H1 (cell line): ENCODE data around the gene LEPR. TPM values are rescaled to one million over a fixed set of nuclear protein-coding genes. Genes with fewer than 3 reads are reported as not detected.

Experiments used
- CTCF ChIA-PET: fragments of 300-600 bp; sonication (Branson Sonifier 250); formaldehyde crosslinking; loops from one replicate; lab custom pipeline; 2021; ENCODE audit not compliant: partially characterized antibody; lab: Charles Lee
- POLR2A ChIA-PET: fragments of 300-600 bp; sonication (Branson Sonifier 250); formaldehyde crosslinking; loops from one replicate; lab custom pipeline; 2021; ENCODE audit warnings: inconsistent platforms; ENCODE audit not compliant: partially characterized antibody; lab: Charles Lee
- DNase-seq, 2 experiments: peaks; one replicate each; pipeline versions ENCODE4 v3.0.0 to v3.0.0-alpha.2; 2010 to 2022; ENCODE audit warnings: low spot score in 2 of 2, low read depth in 1 of 2, mixed read lengths in 1 of 2
- FAIRE-seq: peaks from 2 replicates; lab custom pipeline; 2011; peaks lifted over from hg19 to GRCh38; lab: Jason Lieb, UNC
- H2AFZ ChIP-seq: 2 replicates; pipeline ENCODE4 v1.8.1; 2012; ENCODE audit warnings: low read length, inconsistent platforms
- H2AK5ac ChIP-seq: 2 replicates; pipeline ENCODE4 v1.6.1; 2013; ENCODE audit warnings: low read depth, low read length
- H2BK120ac ChIP-seq: replicated peaks from 2 replicates; pipeline ENCODE3; 2013; ENCODE audit warnings: low read depth, low read length, inconsistent platforms
- H2BK12ac ChIP-seq: 2 replicates; pipeline ENCODE4 v1.6.1; 2013; ENCODE audit warnings: low read depth, low read length
- H2BK15ac ChIP-seq: 2 replicates; pipeline ENCODE4 v1.6.1; 2013; ENCODE audit warnings: low read length
- H2BK20ac ChIP-seq: 2 replicates; pipeline ENCODE4 v1.6.1; 2013; ENCODE audit warnings: low read length
- H2BK5ac ChIP-seq: 2 replicates; pipeline ENCODE4 v1.6.1; 2013; ENCODE audit warnings: low read depth, low read length
- H3K14ac ChIP-seq: 2 replicates; pipeline ENCODE4 v1.6.1; 2013; ENCODE audit warnings: inconsistent platforms; ENCODE audit not compliant: insufficient read length
- H3K18ac ChIP-seq: 2 replicates; pipeline ENCODE4 v1.6.1; 2013; ENCODE audit warnings: low read length; ENCODE audit errors: extremely low read depth
- H3K23ac ChIP-seq: 2 replicates; pipeline ENCODE4 v1.6.1; 2013; ENCODE audit warnings: inconsistent platforms; ENCODE audit not compliant: insufficient read length
- H3K23me2 ChIP-seq: 2 replicates; pipeline ENCODE4 v1.6.1; 2013; ENCODE audit warnings: low read depth, low read length
- H3K27ac ChIP-seq: 2 replicates; pipeline ENCODE4 v1.6.1; 2011; ENCODE audit warnings: low read depth, low read length, inconsistent platforms
- H3K27me3 ChIP-seq, 4 experiments: replicated peaks in 1 of 4; 1 replicate in 1 of 4; 2 replicates in 3 of 4; pipeline versions ENCODE4 v1.6.1 to v1.8.1; 2011 to 2013; ENCODE audit warnings: low read length in 3 of 4, mild to moderate bottlenecking in 3 of 4, inconsistent platforms in 2 of 4, mixed read lengths in 2 of 4, moderate library complexity in 1 of 4; ENCODE audit not compliant: control insufficient read depth in 3 of 4, insufficient read depth in 3 of 4; ENCODE audit errors: extremely low read depth in 1 of 4
- H3K36me3 ChIP-seq, 4 experiments: 2 replicates each; pipeline versions ENCODE4 v1.6.1 to v1.8.1; 2011 to 2013; ENCODE audit warnings: mild to moderate bottlenecking in 4 of 4, low read length in 3 of 4, moderate library complexity in 2 of 4, control low read depth in 1 of 4, inconsistent platforms in 1 of 4; ENCODE audit not compliant: insufficient read depth in 4 of 4, control insufficient read depth in 2 of 4
- H3K4ac ChIP-seq: replicated peaks from 2 replicates; pipeline ENCODE3; 2013; ENCODE audit warnings: low read length, low read depth, mixed read lengths, inconsistent platforms; ENCODE audit not compliant: insufficient read length
- H3K4me1 ChIP-seq, 4 experiments: replicated peaks in 1 of 4; 1 replicate in 1 of 4; 2 replicates in 3 of 4; pipeline versions ENCODE4 v1.6.1 to v1.8.1; 2011 to 2013; ENCODE audit warnings: low read length in 3 of 4, inconsistent platforms in 2 of 4, mixed read lengths in 1 of 4; ENCODE audit not compliant: insufficient read depth in 4 of 4, control insufficient read depth in 3 of 4
- H3K4me2 ChIP-seq, 2 experiments: 2 replicates each; pipeline versions ENCODE4 v1.6.1 to v1.8.1; 2011 to 2013; ENCODE audit warnings: low read depth in 2 of 2, low read length in 2 of 2, control low read depth in 1 of 2, inconsistent platforms in 1 of 2, mild to moderate bottlenecking in 1 of 2; ENCODE audit not compliant: insufficient read depth in 1 of 2
- H3K4me3 ChIP-seq, 4 experiments: fragments of 200-600, 300-600 bp in 1 of 4; sonication (generic), shearing (Covaris generic), sonication (Bioruptor Twin) in 1 of 4; 2 replicates each; pipeline versions ENCODE4 v1.5.1 to v1.8.1; 2011 to 2016; ENCODE audit warnings: low read length in 4 of 4, low read depth in 3 of 4, control low read depth in 2 of 4, inconsistent platforms in 2 of 4, mild to moderate bottlenecking in 2 of 4, mixed read lengths in 1 of 4, moderate library complexity in 1 of 4; ENCODE audit not compliant: insufficient read depth in 2 of 4; ENCODE audit errors: extremely low read depth in 1 of 4
- H3K56ac ChIP-seq: replicated peaks from 2 replicates; pipeline ENCODE3; 2013; ENCODE audit warnings: low read depth, mild to moderate bottlenecking, mixed read lengths, low read length, inconsistent platforms; ENCODE audit not compliant: insufficient read length
- H3K79me1 ChIP-seq: 2 replicates; pipeline ENCODE4 v1.6.1; 2013; ENCODE audit warnings: low read depth, low read length, control low read depth
- H3K79me2 ChIP-seq, 2 experiments: 2 replicates each; pipeline versions ENCODE4 v1.6.1 to v1.8.1; 2012 to 2013; ENCODE audit warnings: low read length in 2 of 2, mild to moderate bottlenecking in 2 of 2, inconsistent platforms in 1 of 2; ENCODE audit not compliant: insufficient read depth in 2 of 2, control insufficient read depth in 1 of 2
- H3K9ac ChIP-seq, 4 experiments: replicated peaks in 1 of 4; 1 replicate in 1 of 4; 2 replicates in 3 of 4; pipeline versions ENCODE4 v1.6.1 to v1.8.1; 2011 to 2013; ENCODE audit warnings: low read depth in 3 of 4, low read length in 3 of 4, control low read depth in 2 of 4, mild to moderate bottlenecking in 2 of 4, moderate library complexity in 2 of 4, inconsistent platforms in 1 of 4; ENCODE audit errors: extremely low read depth in 1 of 4
- H3K9me3 ChIP-seq, 2 experiments: 2 replicates each; pipeline versions ENCODE4 v1.6.1 to v1.8.1; 2012 to 2013; ENCODE audit warnings: mild to moderate bottlenecking in 2 of 2, moderate library complexity in 2 of 2, control low read depth in 1 of 2, inconsistent platforms in 1 of 2, low read depth in 1 of 2, low read length in 1 of 2, mixed read lengths in 1 of 2; ENCODE audit not compliant: insufficient read depth in 2 of 2
- H4K20me1 ChIP-seq, 2 experiments: replicated peaks in 1 of 2; 2 replicates each; pipeline versions ENCODE3 to v1.8.1; 2011 to 2013; ENCODE audit warnings: inconsistent platforms in 2 of 2, low read length in 2 of 2, mild to moderate bottlenecking in 1 of 2; ENCODE audit not compliant: insufficient read depth in 2 of 2, control insufficient read depth in 1 of 2
- H4K5ac ChIP-seq: 2 replicates; pipeline ENCODE4 v1.6.1; 2013; ENCODE audit warnings: low read length, low read depth, mixed read lengths, inconsistent platforms; ENCODE audit not compliant: insufficient read length
- H4K8ac ChIP-seq: 2 replicates; pipeline ENCODE4 v1.8.0; 2013; ENCODE audit warnings: mild to moderate bottlenecking, moderate library complexity, low read length, inconsistent platforms; ENCODE audit not compliant: insufficient read depth; ENCODE audit errors: extremely low read depth
- H4K91ac ChIP-seq: replicated peaks from 2 replicates; pipeline ENCODE3; 2013; ENCODE audit warnings: low read length, mixed read lengths, inconsistent platforms; ENCODE audit not compliant: insufficient read length
- ASH2L ChIP-seq: fragments of 200-600, 300-600 bp; sonication (generic); IDR thresholded peaks from one replicate; pipeline ENCODE4 v1.7.1; 2017; ENCODE audit warnings: low read length
- CBX8 ChIP-seq: fragments of 300-800, 300-1000 bp; sonication (generic); IDR thresholded peaks from 2 replicates; pipeline ENCODE4 v1.7.1; 2016; ENCODE audit warnings: low read depth, low read length, borderline replicate concordance
- CREB1 ChIP-seq: IDR thresholded peaks from 2 replicates; pipeline ENCODE4 v1.6.1; 2012; ENCODE audit warnings: inconsistent platforms
- FOSL1 ChIP-seq: IDR thresholded peaks from 2 replicates; pipeline ENCODE4 v1.6.1; 2011; ENCODE audit warnings: mild to moderate bottlenecking, low read depth, low read length, moderate library complexity; ENCODE audit not compliant: insufficient read depth
- HDAC2 ChIP-seq, 2 experiments: fragments of 300-600 bp in 1 of 2; sonication (generic) in 1 of 2; IDR thresholded peaks; 2 replicates each; pipeline ENCODE4 v1.6.1; 2011 to 2012; ENCODE audit warnings: low read depth in 2 of 2, low read length in 2 of 2, mild to moderate bottlenecking in 2 of 2, moderate library complexity in 2 of 2, borderline replicate concordance in 1 of 2, inconsistent platforms in 1 of 2
- JUND ChIP-seq: IDR thresholded peaks from 2 replicates; pipeline ENCODE4 v1.6.1; 2011; ENCODE audit warnings: mild to moderate bottlenecking, improper control_type of control experiment, low read length
- MAFK ChIP-seq: IDR thresholded peaks from 2 replicates; pipeline ENCODE4 v1.6.1; 2012; ENCODE audit warnings: low read depth, mild to moderate bottlenecking, improper control_type of control experiment, low read length
- SUZ12 ChIP-seq: fragments of 200-600 bp; sonication (generic); IDR thresholded peaks from 2 replicates; pipeline ENCODE4 v1.6.1; 2012; ENCODE audit warnings: mild to moderate bottlenecking, inconsistent platforms, low read length, moderate library complexity, mixed read lengths
- polyA plus RNA-seq, 7 experiments: library from polyadenylated mRNA; depleted of rRNA in 3 of 7; stranded (reverse) in 5 of 7; unstranded in 2 of 7; fragments of >200 nt in 5 of 7; fragments of 200-250 nt in 2 of 7; gene quantifications; 1 replicate in 5 of 7; 2 replicates in 1 of 7; 4 replicates in 1 of 7; pipeline versions ENCODE4 v1.2.1 to v1.2.3, GENCODE V29; 2011 to 2013; ENCODE audit warnings: missing spikeins in 2 of 7, mixed read lengths in 2 of 7
- total RNA-seq: library from RNA; stranded (reverse); fragmentation: NEBNext Ultra II Directional; extraction: Animal tissue kit (Norgen Biotek cat#: 25700); gene quantifications from 2 replicates; pipeline ENCODE4 v1.2.1, GENCODE V29; 2021
- TF ChIP-seq, protein P1 (sequence below), 3 experiments: IDR thresholded peaks; 1 replicate in 2 of 3; 2 replicates in 1 of 3; pipeline versions ENCODE4 v1.5.1 to v1.6.1; 2011; ENCODE audit warnings: low read length in 3 of 3, mild to moderate bottlenecking in 3 of 3, inconsistent platforms in 2 of 3, low read depth in 1 of 3, moderate library complexity in 1 of 3; ENCODE audit not compliant: insufficient read depth in 1 of 3; ENCODE audit errors: control extremely low read depth in 1 of 3
- TF ChIP-seq, protein P2 (sequence below): IDR thresholded peaks from 2 replicates; pipeline ENCODE4 v1.6.1; 2012; ENCODE audit warnings: inconsistent platforms

LEPR gene
- total and polyA plus RNA-seq, 2 of the 8 experiments (the other 6 are each of a cell fraction or from before 2014, with no cell fraction given), result 1.3 to 3.9 TPM

DNA sequence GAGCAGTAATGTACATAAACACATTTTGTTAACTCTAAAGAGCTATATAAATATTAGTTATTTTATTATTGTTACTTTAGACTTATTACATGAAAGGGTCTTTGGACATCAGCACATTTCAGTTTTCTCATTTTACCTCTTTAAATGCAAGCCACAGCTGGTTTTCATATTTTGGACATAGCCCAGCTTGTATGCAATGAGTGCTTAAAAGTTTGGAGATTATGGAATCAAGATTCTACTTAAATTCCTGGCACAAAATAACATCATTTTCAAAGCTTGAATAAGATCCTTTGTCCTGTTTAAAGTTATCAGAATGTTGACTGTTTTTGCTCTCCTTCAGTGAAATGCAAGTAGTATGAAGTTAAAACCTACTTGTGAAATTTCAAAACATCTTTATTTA is 15.5 kb upstream of the LEPR start:
- H3K18ac ChIP-seq, result no peak overlapping the region
- H4K20me1 ChIP-seq, result no peaks in the 10 kb centered on the region
- H3K9ac ChIP-seq, result no peak overlapping the region
- no peaks in the 10 kb centered on the region; a peak in 1 of 4 replicates for H3K9me3 ChIP-seq
- no peaks in the 10 kb centered on the region for H3K27me3 ChIP-seq
- no peaks in the 10 kb centered on the region; a peak in 1 of 7 replicates for H3K4me1 ChIP-seq
- H2BK120ac ChIP-seq, result no peak overlapping the region
- FAIRE-seq (no peak), DNase-seq (no peak)
- H3K56ac ChIP-seq, result no peak overlapping the region
- no peaks in the 10 kb centered on the region for H3K79me1 ChIP-seq
- no peak overlapping the region for H3K4me3 ChIP-seq
- H2BK15ac ChIP-seq, result no peak overlapping the region
- no peaks in the 10 kb centered on the region for H3K79me2 ChIP-seq
- no peak overlapping the region for H3K4me2 ChIP-seq
- no peak overlapping the region for H3K27ac ChIP-seq
- no peak overlapping the region for H2AFZ ChIP-seq
- no peaks in the 10 kb centered on the region for H3K36me3 ChIP-seq
- no peak overlapping the region for H4K8ac ChIP-seq
- H3K4ac ChIP-seq, result no peak overlapping the region
- no peak overlapping the region for H2BK12ac ChIP-seq
- no peak overlapping the region for H2BK20ac ChIP-seq
- H3K14ac ChIP-seq, result no peak overlapping the region
- H4K5ac ChIP-seq, result no peak overlapping the region
- ChIA-PET CTCF (interaction anchor here (0.6 to 1.2 kb wide), 2 partner anchors 44 to 168 kb away, joined by 3 to 4 read pairs; no protein-coding TSS in a partner anchor), POLR2A (interaction anchor here (0.9 kb wide), 1 partner anchor 10 kb away, joined by 3 read pairs; no protein-coding TSS in a partner anchor)
- no peak overlapping the region for H4K91ac ChIP-seq
- H2BK5ac ChIP-seq, result no peak overlapping the region
- no peak for TF ChIP-seq CBX8
- TF ChIP-seq, protein P1, sequence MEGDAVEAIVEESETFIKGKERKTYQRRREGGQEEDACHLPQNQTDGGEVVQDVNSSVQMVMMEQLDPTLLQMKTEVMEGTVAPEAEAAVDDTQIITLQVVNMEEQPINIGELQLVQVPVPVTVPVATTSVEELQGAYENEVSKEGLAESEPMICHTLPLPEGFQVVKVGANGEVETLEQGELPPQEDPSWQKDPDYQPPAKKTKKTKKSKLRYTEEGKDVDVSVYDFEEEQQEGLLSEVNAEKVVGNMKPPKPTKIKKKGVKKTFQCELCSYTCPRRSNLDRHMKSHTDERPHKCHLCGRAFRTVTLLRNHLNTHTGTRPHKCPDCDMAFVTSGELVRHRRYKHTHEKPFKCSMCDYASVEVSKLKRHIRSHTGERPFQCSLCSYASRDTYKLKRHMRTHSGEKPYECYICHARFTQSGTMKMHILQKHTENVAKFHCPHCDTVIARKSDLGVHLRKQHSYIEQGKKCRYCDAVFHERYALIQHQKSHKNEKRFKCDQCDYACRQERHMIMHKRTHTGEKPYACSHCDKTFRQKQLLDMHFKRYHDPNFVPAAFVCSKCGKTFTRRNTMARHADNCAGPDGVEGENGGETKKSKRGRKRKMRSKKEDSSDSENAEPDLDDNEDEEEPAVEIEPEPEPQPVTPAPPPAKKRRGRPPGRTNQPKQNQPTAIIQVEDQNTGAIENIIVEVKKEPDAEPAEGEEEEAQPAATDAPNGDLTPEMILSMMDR (IDR thresholded peaks at IDR 0.05; ENCODE audit: control extremely low read depth in 1 of 3, insufficient read depth in 1 of 3, low read depth in 1 of 3, low read length in 3 of 3), result no peak
- TF ChIP-seq, protein P2, sequence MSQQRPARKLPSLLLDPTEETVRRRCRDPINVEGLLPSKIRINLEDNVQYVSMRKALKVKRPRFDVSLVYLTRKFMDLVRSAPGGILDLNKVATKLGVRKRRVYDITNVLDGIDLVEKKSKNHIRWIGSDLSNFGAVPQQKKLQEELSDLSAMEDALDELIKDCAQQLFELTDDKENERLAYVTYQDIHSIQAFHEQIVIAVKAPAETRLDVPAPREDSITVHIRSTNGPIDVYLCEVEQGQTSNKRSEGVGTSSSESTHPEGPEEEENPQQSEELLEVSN, result no peak
- TF ChIP-seq SUZ12, result no peak
- TF ChIP-seq FOSL1, result no peak
- no peak for TF ChIP-seq CREB1
- TF ChIP-seq HDAC2 (IDR thresholded peaks at IDR 0.05; ENCODE audit: borderline replicate concordance in 1 of 2, low read depth in 2 of 2, low read length in 2 of 2), result no peak
- no peak for TF ChIP-seq ASH2L
- TF ChIP-seq JUND, result no peak
- TF ChIP-seq MAFK, result no peak
- no peak overlapping the region for H2AK5ac ChIP-seq
- no peak overlapping the region for H3K23ac ChIP-seq
- no peaks in the 10 kb centered on the region for H3K23me2 ChIP-seq
